CD4-positive, CD25-positive, alpha-beta regulatory T cell (primary cell): ENCODE results near the gene CARNS1. TPM values are rescaled to one million over a fixed set of nuclear protein-coding genes. Genes with fewer than 3 reads are reported as not detected.

ENCODE experiments used
- ATAC-seq, 2 donors: fragments of 150-1000 bp; cut with Tn5 transposase; one replicate each; pipeline ENCODE4 v1.10.0; 2021; ENCODE audit warnings: low read depth in 2 of 2, moderate number of reproducible peaks in 2 of 2, moderate library complexity in 1 of 2
- DNase-seq, 3 donors: peaks; one replicate each; pipeline versions ENCODE4 v3.0.0 to v3.0.0-alpha.2; 2012 to 2022; ENCODE audit warnings: mixed read lengths in 1 of 3
- H3K27ac ChIP-seq: one replicate; pipeline ENCODE4 v1.7.0; 2013; ENCODE audit warnings: mild to moderate bottlenecking, low read length; ENCODE audit not compliant: insufficient read depth, poor library complexity, severe bottlenecking
- H3K27me3 ChIP-seq: one replicate; pipeline ENCODE4 v1.7.0; 2013; ENCODE audit warnings: low read length; ENCODE audit not compliant: control insufficient read depth, insufficient read depth
- H3K36me3 ChIP-seq: one replicate; pipeline ENCODE4 v1.7.0; 2013; ENCODE audit warnings: mild to moderate bottlenecking, low read length, moderate library complexity; ENCODE audit not compliant: control insufficient read depth, insufficient read depth
- H3K4me1 ChIP-seq: 2 replicates; pipeline ENCODE4 v1.7.0; 2013; ENCODE audit warnings: mild to moderate bottlenecking, low read length; ENCODE audit not compliant: insufficient read depth, control insufficient read depth, poor library complexity, severe bottlenecking
- H3K4me3 ChIP-seq: one replicate; pipeline ENCODE4 v1.7.0; 2013; ENCODE audit warnings: low read depth, mild to moderate bottlenecking, low read length, moderate library complexity
- H3K9me3 ChIP-seq, 2 experiments: 1 replicate in 1 of 2; 2 replicates in 1 of 2; pipeline ENCODE4 v1.7.0; 2013; ENCODE audit warnings: low read length in 2 of 2, mild to moderate bottlenecking in 1 of 2, moderate library complexity in 1 of 2; ENCODE audit not compliant: control insufficient read depth in 2 of 2
- H3K27ac Mint-ChIP-seq, 3 donors: one replicate each; pipeline ENCODE4 v1.8.0; 2020 to 2022; ENCODE audit warnings: mild to moderate bottlenecking in 3 of 3, mixed read lengths in 3 of 3, moderate library complexity in 2 of 3
- H3K27me3 Mint-ChIP-seq: one replicate; pipeline ENCODE4 v1.8.0; 2022; ENCODE audit warnings: mild to moderate bottlenecking, mixed read lengths
- H3K36me3 Mint-ChIP-seq: one replicate; pipeline ENCODE4 v1.8.0; 2020; ENCODE audit warnings: mixed read lengths
- H3K4me1 Mint-ChIP-seq, 4 donors: one replicate each; pipeline ENCODE4 v1.8.0; 2020 to 2022; ENCODE audit warnings: mixed read lengths in 4 of 4, mild to moderate bottlenecking in 1 of 4
- H3K4me3 Mint-ChIP-seq, 4 donors: one replicate each; pipeline ENCODE4 v1.8.0; 2020 to 2022; ENCODE audit warnings: mild to moderate bottlenecking in 4 of 4, mixed read lengths in 4 of 4, moderate library complexity in 3 of 4
- H3K9me3 Mint-ChIP-seq, 7 donors: one replicate each; pipeline ENCODE4 v1.8.0; 2020 to 2022; ENCODE audit warnings: mixed read lengths in 7 of 7, mild to moderate bottlenecking in 3 of 7, moderate library complexity in 2 of 7
- polyA plus RNA-seq, 4 donors: library from polyadenylated mRNA; unstranded; fragments of 300-500 nt; fragmentation: Illumina TruSeq; gene quantifications; one replicate each; pipeline ENCODE4 v1.2.3, GENCODE V29; 2021
- total RNA-seq: library from RNA; stranded (reverse); gene quantifications from one replicate; pipeline ENCODE4 v1.2.3, GENCODE V29; 2022

The CARNS1 gene
- total and polyA plus RNA-seq, 5 donors from 2014 or later: 0.63 to 7.8 (median 1.3) TPM

- peak overlapping the region; percentile 25 to 95 (median 92) for H3K27ac Mint-ChIP-seq
Observed at GRCh38 chr11:67410984-67411784, 4.3 kb upstream of the CARNS1 start.

GRCh38 chr11:67411785-67412152 lies 3.7 kb upstream of the CARNS1 start:
- no peaks in the 10 kb centered on the region for H3K9me3 ChIP-seq
- H3K9me3 Mint-ChIP-seq: no peaks in the 10 kb centered on the region
- peaks cover 12% of the 10 kb centered on the region for H3K36me3 ChIP-seq
- peak overlapping the region in 3 of 4 donors; percentile 36 to 97 (median 43) for H3K4me3 Mint-ChIP-seq
- peaks cover 18 to 90% (median 48%) of the 10 kb centered on the region in 4 donors for H3K4me1 Mint-ChIP-seq
- H3K4me1 ChIP-seq: peaks cover 93% of the 10 kb centered on the region
- peak overlapping the region in 2 of 3 donors; percentile 92 to 95 for H3K27ac Mint-ChIP-seq
- ATAC-seq (no peak), DNase-seq (no peak)
- peak overlapping the region; percentile 57 for H3K27ac ChIP-seq
- H3K27me3 ChIP-seq: no peaks in the 10 kb centered on the region
- peaks cover 15% of the 10 kb centered on the region for H3K36me3 Mint-ChIP-seq
- H3K27me3 Mint-ChIP-seq: no peaks in the 10 kb centered on the region
- no peak overlapping the region for H3K4me3 ChIP-seq

More at GRCh38 chr11:67410984-67411784, 4.3 kb upstream of the CARNS1 start:
- Histone ChIP-seq H3K27me3 (no peaks in the 10 kb centered on the region), H3K36me3 (peaks cover 15% of the 10 kb centered on the region), H3K4me3 (no peak overlapping the region), H3K4me1 (peaks cover 93% of the 10 kb centered on the region), H3K27ac (peak overlapping the region; percentile 57), H3K9me3 (no peaks in the 10 kb centered on the region)
- Mint-ChIP-seq H3K4me1 (peaks cover 15 to 88% (median 46%) of the 10 kb centered on the region in 4 donors), H3K27me3 (no peaks in the 10 kb centered on the region), H3K4me3 (peak overlapping the region; percentile 55 to 99 (median 94)), H3K9me3 (no peaks in the 10 kb centered on the region), H3K36me3 (peaks cover 15% of the 10 kb centered on the region)
- ATAC-seq (no peak), DNase-seq (no peak)

- H3K4me3 Mint-ChIP-seq: peak overlapping the region; percentile 24 to 97 (median 64)
- no peak for ATAC-seq
- no peaks in the 10 kb centered on the region for H3K9me3 ChIP-seq
- peak overlapping the region; percentile 35 for H3K27ac ChIP-seq
- no peaks in the 10 kb centered on the region for H3K27me3 Mint-ChIP-seq
- peaks cover 12 to 88% (median 42%) of the 10 kb centered on the region in 4 donors for H3K4me1 Mint-ChIP-seq
- no peak for DNase-seq
- H3K4me1 ChIP-seq: peaks cover 93% of the 10 kb centered on the region
- no peaks in the 10 kb centered on the region for H3K9me3 Mint-ChIP-seq
- no peaks in the 10 kb centered on the region for H3K27me3 ChIP-seq
- H3K27ac Mint-ChIP-seq: peak overlapping the region; percentile 65 to 95 (median 79)
- H3K4me3 ChIP-seq: no peak overlapping the region
- H3K36me3 ChIP-seq: peaks cover 7% of the 10 kb centered on the region
- peaks cover 8% of the 10 kb centered on the region for H3K36me3 Mint-ChIP-seq
Observed at GRCh38 chr11:67412495-67413179, 2.8 kb upstream of the CARNS1 start.

GRCh38 chr11:67413266-67413849 lies 2.1 kb upstream of the CARNS1 start:
- ATAC-seq (no peak), DNase-seq (no peak)
- peaks cover 4% of the 10 kb centered on the region for H3K36me3 ChIP-seq
- H3K27me3 ChIP-seq: no peaks in the 10 kb centered on the region
- no peak overlapping the region for H3K4me3 ChIP-seq
- Mint-ChIP-seq H3K4me3 (peak overlapping the region; percentile 12 to 97 (median 58)), H3K27ac (peak overlapping the region; percentile 62 to 66 (median 65)), H3K9me3 (no peaks in the 10 kb centered on the region), H3K36me3 (peaks cover 6% of the 10 kb centered on the region), H3K27me3 (no peaks in the 10 kb centered on the region), H3K4me1 (peaks cover 5 to 88% (median 36%) of the 10 kb centered on the region in 4 donors)
- peak overlapping the region; percentile 35 for H3K27ac ChIP-seq
- H3K9me3 ChIP-seq: no peaks in the 10 kb centered on the region
- peaks cover 93% of the 10 kb centered on the region for H3K4me1 ChIP-seq

- peak overlapping the region; percentile 59 for H3K4me3 ChIP-seq
- no peaks in the 10 kb centered on the region for H3K36me3 Mint-ChIP-seq
- no peaks in the 10 kb centered on the region for H3K9me3 Mint-ChIP-seq
- no peaks in the 10 kb centered on the region for H3K27me3 Mint-ChIP-seq
- DNase-seq (peak; percentile 72 to 97 (median 90)), ATAC-seq (peak; percentile 68 to 72)
- H3K4me1 ChIP-seq: peaks cover 89% of the 10 kb centered on the region
- no peaks in the 10 kb centered on the region for H3K36me3 ChIP-seq
- no peaks in the 10 kb centered on the region for H3K9me3 ChIP-seq
- peak overlapping the region; percentile 79 for H3K27ac ChIP-seq
- H3K4me3 Mint-ChIP-seq: peak overlapping the region; percentile 93 to 96 (median 94)
- no peaks in the 10 kb centered on the region for H3K27me3 ChIP-seq
- peak overlapping the region; percentile 95 to 100 (median 96) for H3K27ac Mint-ChIP-seq
- peaks cover 4 to 79% (median 37%) of the 10 kb centered on the region in 4 donors for H3K4me1 Mint-ChIP-seq
Observed at GRCh38 chr11:67416416-67417335, 1.2 kb downstream of the CARNS1 start.

- Histone ChIP-seq H3K27ac (peak overlapping the region; percentile 79), H3K4me1 (peaks cover 84% of the 10 kb centered on the region), H3K27me3 (no peaks in the 10 kb centered on the region), H3K36me3 (no peaks in the 10 kb centered on the region), H3K4me3 (no peak overlapping the region), H3K9me3 (no peaks in the 10 kb centered on the region)
- Mint-ChIP-seq H3K36me3 (no peaks in the 10 kb centered on the region), H3K9me3 (no peaks in the 10 kb centered on the region), H3K4me3 (peak overlapping the region in 3 of 4 donors; percentile 88 to 96 (median 93)), H3K4me1 (peaks cover 4 to 74% (median 33%) of the 10 kb centered on the region in 4 donors), H3K27ac (peak overlapping the region; percentile 14 to 95 (median 87)), H3K27me3 (no peaks in the 10 kb centered on the region)
- DNase-seq (no peak), ATAC-seq (no peak)
Observed at GRCh38 chr11:67417425-67417824, 1.9 kb downstream of the CARNS1 start.
